ENCODE data around the gene MLLT10. TPM values are rescaled to one million over a fixed set of nuclear protein-coding genes. Genes with fewer than 3 reads are reported as not detected.
"Not testable (repeated sequence)": the region's sequence is repeated elsewhere in the genome, so short reads cannot be mapped to it uniquely, and the experiment has no call there.

MLLT10 gene
- total RNA-seq, 1 experiment from 2014 or later = 48.4 TPM

GRCh38 chr10:21536874-21537273 is 2.8 kb downstream of the MLLT10 start:
- DNase-seq = no peak
- Histone ChIP-seq H3K9me3 (ENCODE audit: insufficient read depth, low read depth) (no peaks in the 10 kb centered on the region), H3K27ac (no peak overlapping the region), H3K4me1 (replicated peaks; ENCODE audit: insufficient read depth) (peaks cover 13% of the 10 kb centered on the region), H3K27me3 (ENCODE audit: insufficient read depth, low read depth) (no peaks in the 10 kb centered on the region), H2AFZ (no peak overlapping the region), H3K36me3 (ENCODE audit: low read depth) (no peaks in the 10 kb centered on the region), H3K9me2 (ENCODE audit: insufficient read depth) (no peaks in the 10 kb centered on the region), H4K20me1 (ENCODE audit: insufficient read depth) (no peaks in the 10 kb centered on the region), H3F3A (ENCODE audit: insufficient read depth, low read depth) (peaks cover 9% of the 10 kb centered on the region), H3K4me3 (no peak overlapping the region), H3K4me2 (no peak overlapping the region), H3K79me2 (ENCODE audit: low read depth) (peaks cover 34% of the 10 kb centered on the region)
- BruUV-seq (replicated peaks) = no TSS peak
- no peak for TF ChIP-seq CTCF (conservative IDR thresholded peaks at IDR 0.05)
- TF ChIP-seq EZH2 (IDR thresholded peaks at IDR 0.05; ENCODE audit: low read depth) = no peak
- ChIA-PET POLR2A (ENCODE audit: unreplicated experiment) (no interaction called here), CTCF (no interaction called here)
- intact Hi-C loops (cut with micrococcal nuclease; ENCODE audit: unreplicated experiment) = no loop called here

DNA sequence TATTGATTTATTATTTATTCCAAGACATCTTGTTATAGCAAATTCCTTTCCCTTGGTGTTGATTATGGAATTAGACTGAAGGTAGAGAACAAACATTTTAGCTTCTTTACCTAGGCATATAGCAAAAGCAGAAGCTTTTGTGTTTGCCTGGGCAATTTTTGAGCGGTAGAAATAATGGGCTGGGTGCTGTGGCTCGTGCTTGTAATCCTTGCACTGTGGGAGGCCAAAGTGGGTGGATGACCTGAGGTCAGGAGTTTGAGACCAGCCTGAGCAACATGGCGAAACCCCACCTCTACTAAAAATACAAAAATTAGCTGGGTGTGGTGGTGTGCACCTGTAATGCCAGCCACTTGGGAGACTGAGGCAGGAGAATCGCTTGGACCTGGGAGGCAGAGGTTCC is 6.7 kb downstream of the MLLT10 start:
- H3K27ac ChIP-seq; intact Hi-C loops (cut with micrococcal nuclease; ENCODE audit: unreplicated experiment); H3K4me3 ChIP-seq; BruUV-seq (replicated peaks); H3F3A ChIP-seq (ENCODE audit: insufficient read depth, low read depth); H3K4me2 ChIP-seq; H3K36me3 ChIP-seq (ENCODE audit: low read depth); H3K4me1 ChIP-seq (replicated peaks; ENCODE audit: insufficient read depth); H3K9me3 ChIP-seq (ENCODE audit: insufficient read depth, low read depth); H3K27me3 ChIP-seq (ENCODE audit: insufficient read depth, low read depth); H3K9me2 ChIP-seq (ENCODE audit: insufficient read depth); H2AFZ ChIP-seq; CTCF ChIA-PET; DNase-seq; H4K20me1 ChIP-seq (ENCODE audit: insufficient read depth); POLR2A ChIA-PET (ENCODE audit: unreplicated experiment): not testable (repeated sequence)
- peaks cover 27% of the 10 kb centered on the region for H3K79me2 ChIP-seq (ENCODE audit: low read depth)

GRCh38 chr10:21547246-21547645 is 13.2 kb downstream of the MLLT10 start:
- Histone ChIP-seq H3K79me2 (ENCODE audit: low read depth) (no peaks in the 10 kb centered on the region), H3K9me3 (ENCODE audit: insufficient read depth, low read depth) (no peaks in the 10 kb centered on the region), H2AFZ (no peak overlapping the region), H3K9me2 (ENCODE audit: insufficient read depth) (no peaks in the 10 kb centered on the region), H3K27ac (no peak overlapping the region), H4K20me1 (ENCODE audit: insufficient read depth) (no peaks in the 10 kb centered on the region), H3F3A (ENCODE audit: insufficient read depth, low read depth) (no peaks in the 10 kb centered on the region), H3K4me2 (no peak overlapping the region), H3K36me3 (ENCODE audit: low read depth) (no peaks in the 10 kb centered on the region), H3K27me3 (ENCODE audit: insufficient read depth, low read depth) (no peaks in the 10 kb centered on the region), H3K4me3 (no peak overlapping the region), H3K4me1 (replicated peaks; ENCODE audit: insufficient read depth) (no peaks in the 10 kb centered on the region)
- intact Hi-C loops (cut with micrococcal nuclease; ENCODE audit: unreplicated experiment) = no loop called here
- ChIA-PET CTCF (no interaction called here), POLR2A (ENCODE audit: unreplicated experiment) (no interaction called here)
- no TSS peak for BruUV-seq (replicated peaks)
- DNase-seq = no peak
- no peak for TF ChIP-seq EZH2 (IDR thresholded peaks at IDR 0.05; ENCODE audit: low read depth)
- TF ChIP-seq CTCF (conservative IDR thresholded peaks at IDR 0.05) = no peak

DNA sequence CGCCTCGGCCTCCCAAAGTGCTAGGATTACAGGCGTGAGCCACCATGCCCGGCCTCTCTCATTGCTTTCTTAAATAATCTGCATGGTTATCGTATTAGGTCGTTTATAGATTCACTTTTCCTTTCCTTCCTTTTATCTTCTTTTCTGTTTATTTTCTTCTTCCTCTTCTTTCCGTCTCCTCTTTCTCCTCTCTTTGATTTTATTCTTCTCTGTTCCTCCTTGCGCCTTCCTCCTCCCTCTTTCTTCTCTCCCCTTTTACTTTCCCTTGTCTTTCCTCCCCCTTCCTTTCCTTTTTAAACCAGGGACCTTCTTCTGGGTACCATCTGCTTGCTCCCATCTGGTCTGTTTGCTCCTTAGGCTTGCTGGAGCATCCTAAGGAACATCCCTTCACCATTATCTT is 18.6 kb downstream of the MLLT10 start:
- peaks cover 16% of the 10 kb centered on the region for H3K79me2 ChIP-seq (ENCODE audit: low read depth)
- no peak overlapping the region for H2AFZ ChIP-seq
- no peaks in the 10 kb centered on the region for H3K27me3 ChIP-seq (ENCODE audit: insufficient read depth, low read depth)
- TF ChIP-seq EZH2 (IDR thresholded peaks at IDR 0.05; ENCODE audit: low read depth) (no peak), CTCF (conservative IDR thresholded peaks at IDR 0.05) (no peak)
- H3K27ac ChIP-seq = no peak overlapping the region
- POLR2A ChIA-PET (ENCODE audit: unreplicated experiment) = interaction anchor here (0.6 kb wide), 1 partner anchor 74 kb away, joined by 6 read pairs; no protein-coding TSS in a partner anchor
- no peaks in the 10 kb centered on the region for H3F3A ChIP-seq (ENCODE audit: insufficient read depth, low read depth)
- no peaks in the 10 kb centered on the region for H4K20me1 ChIP-seq (ENCODE audit: insufficient read depth)
- H3K4me2 ChIP-seq = no peak overlapping the region
- CTCF ChIA-PET = interaction anchor here (0.6 kb wide), 1 partner anchor 34 kb away, joined by 3 read pairs; no protein-coding TSS in a partner anchor
- no peaks in the 10 kb centered on the region for H3K36me3 ChIP-seq (ENCODE audit: low read depth)
- no peak overlapping the region for H3K4me3 ChIP-seq
- no peaks in the 10 kb centered on the region for H3K9me3 ChIP-seq (ENCODE audit: insufficient read depth, low read depth)
- intact Hi-C loops (cut with micrococcal nuclease; ENCODE audit: unreplicated experiment) = no loop called here
- H3K4me1 ChIP-seq (replicated peaks; ENCODE audit: insufficient read depth) = peaks cover 7% of the 10 kb centered on the region
- no peak for DNase-seq
- no TSS peak for BruUV-seq (replicated peaks)
- H3K9me2 ChIP-seq (ENCODE audit: insufficient read depth) = no peaks in the 10 kb centered on the region

All from PC-9 (cell line).